HG02588 (cell line): ENCODE results near the gene STAC2.

ENCODE experiments used
- ATAC-seq: cut with Tn5 transposase; IDR thresholded peaks from one replicate; pipeline ENCODE4 v1.9.1; 2021; ENCODE audit warnings: mild to moderate bottlenecking, moderate library complexity; ENCODE audit not compliant: unreplicated experiment

The STAC2 gene

GRCh38 chr17:39165841-39166349, 59.9 kb downstream of the STAC2 start, which contains the start of gene ARL5C:
ARL5C (minus strand) TSS chr17:39166161; CDS start chr17:39165760, 401 bp downstream.
- no peak for ATAC-seq

GRCh38 chr17:39165178-39165840, 60.4 kb downstream of the STAC2 start:
- ATAC-seq: peak; percentile 11

GRCh38 chr17:39164675-39165143, 61.0 kb downstream of the STAC2 start:
- ATAC-seq: peak; percentile 62

GRCh38 chr17:39161962-39162361, 63.8 kb downstream of the STAC2 start:
- ATAC-seq: no peak
